ENCODE measurements around the gene TENM3.

GRCh38 chr4:182486881-182487280, 243.7 kb downstream of the TENM3 start:
- TF ChIP-seq CTCF (conservative IDR thresholded peaks at IDR 0.05) (no peak), ZFX (IDR thresholded peaks at IDR 0.05) (no peak)

Data from C4-2B (cell line).